A549 (cell line): ENCODE measurements around the gene ENKUR.

Experiments
- HDAC2 ChIP-seq: fragments of 200-600 bp; sonication (generic); IDR thresholded peaks from 2 replicates; pipeline ENCODE4 v1.6.1; 2016
- PHF8 ChIP-seq: fragments of 200-600 bp; sonication (generic); IDR thresholded peaks from 2 replicates; pipeline ENCODE4 v1.6.1; 2016; ENCODE audit warnings: low read depth, mild to moderate bottlenecking, antibody characterized with exemption, moderate library complexity, borderline replicate concordance
- TF ChIP-seq, protein P1 (sequence below): fragments of >200 bp; sonication (Bioruptor Twin); formaldehyde crosslinking; IDR thresholded peaks from 3 replicates; pipeline ENCODE4 v1.5.1; 2016

GRCh38 chr10:24995072-24995471 lies 20.9 kb downstream of the ENKUR start:
- TF ChIP-seq PHF8 = no peak
- TF ChIP-seq HDAC2 = no peak
- TF ChIP-seq, protein P1, sequence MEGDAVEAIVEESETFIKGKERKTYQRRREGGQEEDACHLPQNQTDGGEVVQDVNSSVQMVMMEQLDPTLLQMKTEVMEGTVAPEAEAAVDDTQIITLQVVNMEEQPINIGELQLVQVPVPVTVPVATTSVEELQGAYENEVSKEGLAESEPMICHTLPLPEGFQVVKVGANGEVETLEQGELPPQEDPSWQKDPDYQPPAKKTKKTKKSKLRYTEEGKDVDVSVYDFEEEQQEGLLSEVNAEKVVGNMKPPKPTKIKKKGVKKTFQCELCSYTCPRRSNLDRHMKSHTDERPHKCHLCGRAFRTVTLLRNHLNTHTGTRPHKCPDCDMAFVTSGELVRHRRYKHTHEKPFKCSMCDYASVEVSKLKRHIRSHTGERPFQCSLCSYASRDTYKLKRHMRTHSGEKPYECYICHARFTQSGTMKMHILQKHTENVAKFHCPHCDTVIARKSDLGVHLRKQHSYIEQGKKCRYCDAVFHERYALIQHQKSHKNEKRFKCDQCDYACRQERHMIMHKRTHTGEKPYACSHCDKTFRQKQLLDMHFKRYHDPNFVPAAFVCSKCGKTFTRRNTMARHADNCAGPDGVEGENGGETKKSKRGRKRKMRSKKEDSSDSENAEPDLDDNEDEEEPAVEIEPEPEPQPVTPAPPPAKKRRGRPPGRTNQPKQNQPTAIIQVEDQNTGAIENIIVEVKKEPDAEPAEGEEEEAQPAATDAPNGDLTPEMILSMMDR = no peak
